GM23338 (cell line): ENCODE measurements around the gene EBPL.

ENCODE experiments used
- CTCF ChIP-seq, 2 experiments: fragments of 200-600 bp in 1 of 2; sonication (generic) in 1 of 2; conservative IDR thresholded peaks; 2 replicates each; pipeline versions ENCODE4 v1.5.1 to v1.6.1; 2016 to 2017; ENCODE audit warnings: antibody characterized with exemption in 2 of 2, low read depth in 2 of 2, mild to moderate bottlenecking in 2 of 2, moderate library complexity in 1 of 2
- EZH2 ChIP-seq: fragments of 200-600 bp; sonication (generic); IDR thresholded peaks from one replicate; pipeline ENCODE4 v1.8.0; 2017; ENCODE audit warnings: antibody characterized with exemption, mild to moderate bottlenecking, low read depth; ENCODE audit not compliant: unreplicated experiment
- EZH2phosphoT487 ChIP-seq: fragments of 200-600 bp; sonication (generic); IDR thresholded peaks from one replicate; pipeline ENCODE4 v1.8.1; 2018; ENCODE audit warnings: antibody characterized with exemption; ENCODE audit not compliant: unreplicated experiment
- JUNB ChIP-seq: IDR thresholded peaks from one replicate; pipeline ENCODE4 v1.6.1; 2016; ENCODE audit warnings: antibody characterized with exemption; ENCODE audit not compliant: unreplicated experiment
- POLR2AphosphoS5 ChIP-seq: IDR thresholded peaks from 2 replicates; pipeline ENCODE4 v1.6.1; 2016; ENCODE audit warnings: antibody characterized with exemption, low read depth
- REST ChIP-seq: IDR thresholded peaks from one replicate; pipeline ENCODE4 v1.6.1; 2018; ENCODE audit warnings: antibody characterized with exemption; ENCODE audit not compliant: unreplicated experiment

GRCh38 chr13:49616676-49617065, 74.6 kb downstream of the EBPL start:
- TF ChIP-seq EZH2: no peak
- TF ChIP-seq CTCF (conservative IDR thresholded peaks at IDR 0.05; ENCODE audit: low read depth in 2 of 2): no peak
- TF ChIP-seq EZH2phosphoT487: no peak
- no peak for TF ChIP-seq JUNB
- TF ChIP-seq POLR2AphosphoS5: no peak
- no peak for TF ChIP-seq REST
